ENCODE data around the gene ADAM19.

ADAM19 gene

DNA sequence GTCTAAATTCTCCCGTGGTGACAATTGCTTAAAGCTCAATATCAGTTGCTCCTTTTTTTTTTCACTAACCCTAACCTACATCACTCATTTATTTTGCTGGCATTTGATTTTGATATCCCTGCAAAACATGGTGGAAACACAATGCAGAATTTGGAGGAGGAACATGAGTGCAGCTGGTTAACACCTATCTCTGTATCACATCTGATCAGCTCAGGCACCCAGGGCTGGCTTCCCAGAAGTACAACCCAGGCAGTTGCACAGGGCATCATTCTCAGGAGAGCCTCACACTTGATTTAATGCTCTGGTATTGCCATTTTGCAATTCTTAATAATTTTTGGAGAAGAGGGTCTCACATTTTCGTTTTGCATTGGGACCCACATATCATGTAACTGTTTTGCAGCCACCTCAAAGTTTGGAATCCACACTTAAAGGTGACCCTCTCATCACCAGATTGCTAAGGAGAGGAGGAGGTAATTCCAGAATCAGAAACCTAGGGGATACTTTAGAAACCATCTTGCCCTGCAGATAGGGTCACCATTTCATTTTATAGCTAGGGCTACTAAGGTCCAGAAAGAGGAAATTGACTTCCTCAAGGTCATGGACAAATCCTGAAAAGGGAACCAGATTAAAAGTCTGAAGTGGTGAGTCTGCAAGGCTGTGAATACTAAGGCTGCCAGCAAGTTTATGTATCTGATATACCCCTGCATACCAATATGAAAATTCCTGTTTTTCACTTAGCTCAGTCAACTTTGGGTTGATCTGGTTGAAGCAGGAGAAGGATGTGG is 19.3 kb upstream of the ADAM19 start:
- DNase-seq (ENCODE audit: low read depth) = no peak

DNA sequence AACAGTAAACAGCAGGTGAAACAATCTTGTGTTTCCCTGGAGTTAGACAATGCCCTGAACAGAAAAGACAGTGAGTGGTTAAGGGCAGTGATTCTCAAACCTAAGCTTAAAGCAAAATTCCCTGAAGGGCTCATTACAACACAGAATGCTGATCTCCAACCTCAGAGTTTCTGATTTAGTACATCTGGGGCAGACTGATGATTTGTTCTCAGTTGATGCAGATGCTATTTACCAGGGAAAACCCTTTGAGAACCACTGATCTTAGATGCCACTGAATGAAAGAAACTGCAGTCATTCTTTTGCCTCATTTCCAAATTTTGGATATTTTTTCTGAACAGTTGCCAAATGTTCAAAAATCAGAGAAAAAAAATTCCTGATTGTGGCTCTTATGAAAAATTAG is 18.7 kb upstream of the ADAM19 start:
- no peak for DNase-seq (ENCODE audit: low read depth)

DNA sequence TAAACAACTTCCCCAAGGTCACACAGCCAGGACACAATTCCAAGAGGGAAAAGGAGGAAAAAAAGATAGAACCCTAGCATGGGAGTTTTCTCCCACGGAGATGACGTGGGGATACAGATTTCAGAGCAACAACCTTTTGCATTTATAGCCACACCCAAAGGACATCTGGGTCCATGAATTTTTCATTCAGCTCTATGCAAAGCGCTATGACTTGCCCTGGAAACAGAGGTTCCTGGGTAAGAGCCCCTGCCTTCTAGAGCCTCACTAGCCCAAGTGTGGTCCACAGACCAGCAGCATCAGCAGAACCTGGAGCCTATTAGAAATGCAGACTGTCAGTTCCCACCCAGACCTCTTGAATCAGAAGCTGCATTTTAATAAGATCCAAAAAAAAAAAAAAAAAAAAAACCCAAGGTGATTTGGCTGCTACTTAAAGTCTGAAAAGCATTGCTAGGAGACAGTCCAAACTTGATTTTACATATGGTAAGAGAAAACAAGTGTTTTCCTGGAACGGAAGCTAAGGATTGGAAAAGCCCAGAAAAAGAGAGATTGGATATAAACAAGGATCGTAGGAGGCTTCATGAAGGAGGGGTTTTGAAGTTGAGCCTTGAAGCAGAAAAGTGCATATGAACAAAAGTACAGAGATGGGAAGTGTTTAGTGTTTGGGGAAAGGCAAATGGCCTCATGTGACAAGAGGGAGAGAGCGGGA is 17.6 kb upstream of the ADAM19 start:
- no peak for DNase-seq (ENCODE audit: low read depth)

DNA sequence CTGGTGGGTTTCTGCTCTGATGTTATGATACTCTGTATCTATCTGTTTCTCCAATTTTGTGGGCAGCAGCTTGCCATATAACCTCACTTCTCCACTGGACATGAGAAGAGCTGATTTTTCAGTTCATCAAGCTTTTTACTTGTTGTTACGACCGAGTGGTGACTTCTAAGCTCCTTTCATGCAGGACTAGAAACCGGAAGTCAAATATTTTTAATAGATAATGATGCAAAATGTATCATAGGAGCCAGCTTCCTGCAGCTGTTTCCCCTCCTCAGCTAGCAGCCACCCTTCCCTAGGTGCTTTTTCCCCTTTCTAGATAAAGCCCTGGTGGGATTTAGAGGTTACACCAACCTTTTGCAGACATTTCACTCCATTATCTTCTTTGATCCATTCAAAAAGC is 17.0 kb upstream of the ADAM19 start:
- no peak for DNase-seq (ENCODE audit: low read depth)

DNA sequence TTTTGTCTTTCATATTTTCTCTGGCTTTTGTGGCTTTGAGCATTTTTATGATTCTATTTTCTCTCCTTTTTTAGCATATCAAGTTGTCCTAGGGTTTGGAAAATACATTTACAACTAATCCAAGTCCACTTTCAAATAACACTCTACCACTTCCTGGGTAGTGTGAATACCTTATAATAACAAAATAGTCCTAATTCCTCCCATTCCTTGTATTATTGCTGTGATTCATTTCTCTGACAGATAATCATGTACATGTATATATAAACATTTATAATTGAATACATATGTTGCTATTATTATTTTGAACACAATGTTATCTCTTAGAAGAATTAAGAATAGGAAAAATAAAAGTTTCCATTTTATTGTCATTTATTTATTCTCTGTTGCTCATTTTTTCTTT is 14.9 kb upstream of the ADAM19 start:
- DNase-seq (ENCODE audit: low read depth) = no peak

DNA sequence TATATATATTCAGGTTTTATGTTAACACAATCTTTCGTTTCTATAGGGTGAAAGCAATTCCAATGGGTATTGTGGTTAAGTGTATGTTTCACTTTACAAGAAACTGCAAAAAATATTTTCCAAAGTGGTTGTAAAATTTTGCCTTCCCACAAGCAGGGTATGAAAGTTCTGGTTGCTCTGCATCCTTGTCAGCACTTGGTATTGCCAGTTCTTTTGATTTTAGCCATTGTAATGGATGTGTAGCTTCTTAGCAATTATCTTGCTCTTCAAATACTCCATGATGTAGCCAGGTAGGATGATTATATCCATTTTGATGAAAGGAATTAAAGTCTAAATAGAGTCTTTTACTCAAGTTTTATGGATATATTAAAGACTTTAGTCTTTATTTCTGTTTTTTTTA is 9.1 kb upstream of the ADAM19 start:
- DNase-seq (ENCODE audit: low read depth) = no peak

DNA sequence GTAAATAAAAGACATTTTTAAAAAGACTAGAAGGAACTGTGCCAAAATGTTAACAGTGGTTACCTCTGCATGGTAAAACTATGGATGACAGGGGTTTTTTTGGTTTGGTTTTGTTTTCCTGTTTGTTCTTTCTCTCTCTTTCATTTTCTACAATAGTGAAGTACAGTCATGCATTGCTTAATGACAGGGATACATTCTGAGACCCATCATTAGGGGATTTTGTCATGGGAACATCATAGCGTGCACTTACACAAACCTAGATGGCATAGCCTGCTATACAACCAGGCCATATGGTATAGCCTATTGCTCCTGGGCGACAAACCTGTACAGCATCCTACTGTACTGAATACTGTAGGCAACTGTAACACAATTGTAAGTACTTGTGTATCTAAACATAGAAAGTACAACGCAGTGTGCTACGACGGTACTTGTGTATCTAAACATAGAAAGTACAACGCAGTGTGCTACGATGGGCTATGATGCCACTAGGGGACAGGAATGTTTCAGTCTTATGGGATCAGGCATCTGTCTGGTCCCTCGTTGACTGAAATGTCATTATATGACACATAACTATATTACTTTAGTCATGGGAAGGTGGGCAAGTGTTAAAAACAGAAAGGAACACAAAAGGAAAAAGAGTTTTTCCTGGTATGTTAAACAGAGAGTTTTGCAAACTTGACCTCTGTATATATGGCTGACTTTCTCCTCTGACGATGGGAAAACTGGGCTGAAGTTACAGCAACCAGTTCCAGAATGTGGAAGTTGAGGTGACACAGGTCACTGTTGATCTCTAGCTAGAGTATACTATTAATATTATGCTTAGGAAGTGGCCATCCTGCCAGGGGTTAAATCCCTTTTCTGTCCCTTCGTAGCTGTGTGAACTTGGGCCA is 7.4 kb upstream of the ADAM19 start:
- no peak for DNase-seq (ENCODE audit: low read depth)

DNA sequence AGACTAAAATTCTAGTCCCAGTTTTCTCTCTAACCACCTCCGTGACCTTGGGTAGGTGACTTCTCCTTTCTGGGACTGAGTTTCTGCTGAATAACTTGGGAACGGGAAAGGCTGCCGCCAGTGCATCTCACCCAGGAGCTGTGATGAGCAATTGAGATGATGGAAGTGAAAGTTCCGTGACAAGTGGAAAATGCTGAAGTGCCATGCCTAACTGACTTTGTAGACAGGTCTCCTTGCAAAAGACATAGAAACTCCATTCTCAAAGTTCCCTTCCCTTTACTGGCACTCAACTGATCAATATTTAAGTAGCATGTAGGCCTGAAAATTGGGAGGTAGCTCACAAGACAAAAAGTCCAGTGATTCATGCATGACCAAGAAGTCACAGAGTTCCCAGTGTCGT is 6.3 kb upstream of the ADAM19 start:
- no peak for DNase-seq (ENCODE audit: low read depth)

DNA sequence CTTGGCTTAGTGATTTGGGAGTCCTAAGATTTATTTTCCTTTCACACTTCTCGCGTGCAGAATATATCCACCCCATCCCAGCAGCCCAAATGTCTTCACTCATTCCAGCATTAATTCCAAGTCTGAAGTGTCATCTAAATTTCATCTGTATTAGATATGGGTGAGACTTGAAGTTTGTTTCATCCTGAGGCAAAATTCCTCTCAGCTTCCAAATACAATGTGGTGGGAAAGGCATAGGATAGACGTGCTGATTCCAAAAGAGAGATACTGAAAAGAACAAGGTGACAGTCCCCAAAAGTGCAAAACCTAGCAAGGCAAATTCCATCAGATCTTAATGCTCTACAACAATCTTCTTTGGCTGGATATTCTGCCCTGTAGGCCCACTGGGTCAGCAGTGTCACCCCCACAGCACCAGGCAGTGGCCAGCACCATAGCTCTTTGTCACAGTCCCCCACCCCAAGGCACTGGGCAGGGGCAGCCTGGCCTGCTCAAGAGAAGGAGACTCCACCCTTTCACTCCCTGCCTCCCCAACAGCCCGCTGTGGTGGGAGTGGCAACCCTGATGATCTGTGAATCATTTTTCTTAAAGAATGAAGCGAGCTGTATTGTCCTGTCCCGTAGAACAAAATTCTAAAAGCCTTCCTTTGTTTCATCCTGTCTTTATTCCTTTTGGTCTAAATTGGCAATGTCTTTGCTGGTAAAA is 2.7 kb upstream of the ADAM19 start:
- DNase-seq (ENCODE audit: low read depth) = no peak

DNA sequence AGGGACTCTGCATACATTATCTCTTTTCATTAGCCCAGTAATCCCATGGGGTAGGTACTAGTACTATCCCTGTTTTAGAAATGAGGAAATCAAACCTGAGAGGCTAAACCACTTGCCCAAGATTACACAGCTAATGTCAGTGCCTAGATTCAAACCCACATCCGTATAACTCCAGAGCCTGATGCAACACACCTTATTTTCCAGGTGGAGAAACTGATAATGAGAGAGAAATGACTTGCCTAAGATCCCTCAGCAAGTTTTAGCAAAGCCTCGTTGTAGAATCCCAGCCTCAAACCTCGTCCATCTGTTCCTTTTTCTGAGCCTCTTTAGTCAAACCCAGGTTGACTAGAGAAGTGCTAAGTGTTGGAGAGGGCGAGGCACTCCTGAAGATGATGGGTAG is 1.1 kb upstream of the ADAM19 start:
- no peak for DNase-seq (ENCODE audit: low read depth)

DNA sequence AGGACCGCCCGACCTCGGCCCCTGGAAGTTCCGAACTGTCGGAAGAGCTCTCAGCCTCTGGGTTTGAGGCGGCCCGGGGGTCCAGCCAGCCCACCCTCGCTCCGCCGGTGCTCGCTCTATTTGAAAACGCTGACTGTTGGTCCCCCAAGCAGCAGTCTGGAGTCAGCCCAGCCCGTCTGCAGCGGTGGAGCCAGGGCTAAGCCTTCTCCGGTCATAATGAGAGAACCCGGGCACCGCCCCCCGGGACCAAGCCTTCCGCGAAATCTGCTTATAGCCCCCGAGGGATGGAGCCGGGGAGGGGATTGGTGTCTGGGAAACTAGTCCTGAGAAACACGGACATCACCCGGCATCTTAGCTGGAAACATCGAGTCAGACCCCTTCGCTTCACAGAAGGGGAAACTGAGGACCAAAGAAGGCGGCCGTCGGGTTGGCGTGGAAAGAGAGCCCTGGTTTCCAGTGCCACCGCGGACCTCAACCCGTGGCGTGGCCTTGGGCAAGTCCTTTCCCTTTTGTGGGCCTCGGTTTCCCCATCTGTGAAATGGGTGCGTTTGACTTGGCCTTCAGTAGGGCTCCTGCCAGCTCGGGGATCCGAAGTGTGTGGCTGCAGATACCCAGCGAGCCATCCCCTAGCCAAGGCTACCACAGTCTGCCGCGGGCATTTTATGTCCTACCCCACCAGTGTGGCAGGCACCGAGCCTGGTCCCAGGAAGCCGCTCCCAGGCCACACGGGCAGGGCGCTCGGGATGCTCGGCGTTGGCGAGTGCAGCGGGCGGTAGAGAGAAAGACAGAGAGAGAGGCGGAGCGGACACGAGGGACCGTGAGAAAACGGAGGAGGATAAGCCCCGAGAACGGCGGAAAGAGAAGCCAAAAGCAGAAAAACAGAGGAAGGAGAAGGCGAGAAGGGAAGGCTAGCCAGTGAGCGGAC is 857 bp downstream of the ADAM19 start:
- DNase-seq (ENCODE audit: low read depth) = peak; percentile 9

DNA sequence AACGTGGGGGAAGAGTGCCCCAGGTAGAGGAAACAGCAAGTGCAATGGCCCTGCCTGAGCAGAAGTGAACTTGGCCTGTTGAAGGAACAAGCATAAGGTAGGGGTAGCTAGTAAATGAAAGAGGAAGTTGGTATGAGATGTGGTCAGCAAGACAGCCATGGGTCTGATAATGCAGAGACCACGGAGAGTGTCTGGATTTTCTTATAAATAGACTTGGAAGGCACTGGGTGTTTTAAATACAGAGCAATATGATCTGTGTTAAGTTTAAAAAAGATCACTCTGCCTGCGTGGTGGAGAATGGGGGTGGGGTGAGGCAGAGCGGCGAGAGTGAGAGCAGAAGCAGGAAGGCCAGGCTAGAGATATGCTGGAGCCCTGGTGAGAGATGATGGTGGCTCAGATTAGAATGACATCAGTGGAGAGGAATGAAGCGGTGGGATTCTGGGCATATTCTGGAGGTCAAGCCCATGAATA is 4.2 kb downstream of the ADAM19 start:
- peak; percentile 67 for DNase-seq (ENCODE audit: low read depth)

DNA sequence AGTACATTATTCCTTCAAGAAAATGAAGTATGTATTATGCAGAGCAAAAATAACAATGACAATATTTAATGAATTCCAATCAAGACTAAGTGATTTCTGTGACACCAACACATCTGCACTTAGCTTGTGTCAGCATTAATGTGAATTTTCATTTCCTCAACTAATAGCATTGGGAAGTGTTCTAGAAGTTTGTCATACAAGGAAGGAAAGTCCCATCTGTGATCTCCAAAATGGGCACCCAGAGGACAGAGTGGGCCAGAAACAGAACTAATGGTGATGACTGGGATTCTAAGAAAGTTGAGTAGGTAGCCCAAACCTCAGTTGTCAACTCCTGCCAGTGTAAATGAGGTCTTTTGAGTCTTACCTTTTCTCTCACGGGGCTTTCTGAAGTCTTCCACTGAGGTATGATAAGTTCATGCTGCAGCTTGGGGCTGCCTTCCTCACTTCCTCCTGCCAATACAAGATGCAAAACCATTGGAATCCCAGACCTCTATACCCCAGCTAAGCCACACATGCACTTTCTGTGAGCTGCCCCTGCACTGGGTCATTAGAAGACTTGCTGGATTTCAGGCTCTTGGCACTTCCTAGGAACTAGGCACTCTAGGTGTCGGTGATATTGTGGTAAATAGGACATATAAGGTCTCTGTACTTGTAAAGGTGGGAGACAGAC is 4.9 kb downstream of the ADAM19 start:
- DNase-seq (ENCODE audit: low read depth) = no peak

DNA sequence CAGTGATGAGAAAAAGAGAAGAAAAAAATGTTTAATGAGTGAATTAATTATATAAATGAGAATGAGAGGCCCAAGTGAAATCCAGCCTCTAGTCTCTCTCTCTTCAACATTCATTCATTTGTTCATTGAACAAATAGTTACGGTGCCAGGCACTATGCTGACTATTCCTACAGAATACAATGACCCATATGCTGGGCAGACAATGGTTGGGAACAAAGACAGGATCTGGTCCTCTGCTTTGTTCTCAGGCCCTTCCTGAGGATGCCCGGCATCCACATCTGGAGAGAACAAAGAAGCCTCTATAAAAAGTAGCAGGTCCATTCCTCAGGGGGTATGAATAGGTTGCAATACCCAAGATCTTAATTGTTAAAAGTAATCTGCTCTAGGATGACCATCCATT is 6.9 kb downstream of the ADAM19 start:
- no peak for DNase-seq (ENCODE audit: low read depth)

DNA sequence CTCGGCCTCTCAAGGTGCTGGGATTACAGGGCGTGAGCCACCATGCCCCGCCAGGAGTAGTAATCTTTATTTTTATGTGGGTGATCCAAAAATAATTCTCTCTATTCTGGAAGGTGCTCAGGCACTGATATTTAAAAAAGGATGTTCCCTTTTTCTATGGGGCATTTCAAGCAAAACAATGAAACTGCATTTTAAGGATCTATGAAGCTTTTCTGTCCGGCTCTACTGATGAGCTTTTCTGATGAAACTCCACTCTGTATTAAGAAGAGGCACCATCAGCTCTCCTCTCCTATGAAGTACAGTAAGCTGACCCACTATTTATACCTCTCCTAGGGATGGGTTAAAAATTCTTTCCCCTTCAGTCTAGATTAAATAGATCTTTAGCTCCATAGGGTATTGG is 7.4 kb downstream of the ADAM19 start:
- no peak for DNase-seq (ENCODE audit: low read depth)

DNA sequence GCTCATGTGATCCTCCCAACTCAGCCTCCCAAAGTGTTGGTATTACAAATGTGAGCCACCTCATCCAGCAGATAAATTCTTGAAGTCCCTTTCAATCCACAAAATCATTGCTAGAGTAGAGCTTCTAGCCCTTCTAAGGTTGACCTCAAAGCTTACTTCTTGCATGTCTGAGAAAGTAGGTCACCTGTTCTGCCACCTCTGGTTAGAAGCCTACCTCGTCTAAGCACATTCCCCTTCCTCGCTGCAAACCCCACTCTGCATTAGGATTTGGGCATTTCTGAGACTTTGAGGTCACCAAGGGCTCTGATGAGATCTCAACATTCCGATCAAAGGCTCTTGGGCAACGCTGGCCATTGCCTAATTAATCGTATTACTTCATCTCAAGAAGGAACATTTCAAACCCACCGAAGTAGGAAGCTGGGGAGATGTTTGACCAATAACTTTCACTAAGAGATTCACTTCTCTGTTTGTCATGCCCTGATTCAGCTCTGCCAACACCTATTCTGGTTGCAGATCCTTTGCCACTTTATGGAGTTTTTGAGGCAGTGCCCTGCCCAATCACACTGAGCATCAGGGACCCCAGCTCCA is 8.6 kb downstream of the ADAM19 start:
- DNase-seq (ENCODE audit: low read depth) = no peak

DNA sequence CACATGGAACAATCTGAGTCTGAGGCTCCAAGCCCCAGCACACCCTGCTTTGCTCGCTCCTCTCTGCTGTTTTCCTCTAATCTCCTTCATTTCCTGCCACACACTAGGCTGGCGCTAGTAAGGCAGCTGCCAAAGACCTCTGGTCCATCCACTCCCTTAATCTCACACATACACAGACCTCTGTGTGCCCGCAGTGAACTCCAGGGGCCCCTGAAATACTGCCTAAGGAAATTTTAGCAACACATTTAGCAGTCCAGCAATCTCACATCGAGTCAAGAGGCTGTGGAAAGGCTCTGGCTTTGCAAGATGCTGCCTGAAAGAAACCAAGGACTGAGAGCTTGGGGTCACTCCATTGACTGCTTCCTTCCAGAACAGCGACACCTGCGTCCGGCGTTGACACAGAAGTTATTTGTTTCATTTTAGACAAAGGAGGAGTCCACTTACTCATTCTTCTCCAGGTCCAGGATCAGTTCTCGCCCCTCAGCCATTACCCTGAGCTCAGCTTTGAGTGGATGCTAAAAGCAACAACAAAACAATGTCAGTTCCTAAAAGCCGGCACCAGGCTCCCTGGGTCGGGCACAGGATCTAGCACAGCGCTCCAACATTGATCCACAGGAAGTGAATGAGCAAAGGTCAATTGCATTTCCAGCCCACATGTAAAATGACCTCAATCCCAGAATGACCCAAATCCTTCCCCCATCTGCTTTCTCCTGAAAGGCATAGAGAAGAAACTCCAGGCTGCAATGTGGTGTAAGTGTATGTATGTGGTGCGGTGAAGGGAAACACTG is 11.5 kb downstream of the ADAM19 start:
- no peak for DNase-seq (ENCODE audit: low read depth)

DNA sequence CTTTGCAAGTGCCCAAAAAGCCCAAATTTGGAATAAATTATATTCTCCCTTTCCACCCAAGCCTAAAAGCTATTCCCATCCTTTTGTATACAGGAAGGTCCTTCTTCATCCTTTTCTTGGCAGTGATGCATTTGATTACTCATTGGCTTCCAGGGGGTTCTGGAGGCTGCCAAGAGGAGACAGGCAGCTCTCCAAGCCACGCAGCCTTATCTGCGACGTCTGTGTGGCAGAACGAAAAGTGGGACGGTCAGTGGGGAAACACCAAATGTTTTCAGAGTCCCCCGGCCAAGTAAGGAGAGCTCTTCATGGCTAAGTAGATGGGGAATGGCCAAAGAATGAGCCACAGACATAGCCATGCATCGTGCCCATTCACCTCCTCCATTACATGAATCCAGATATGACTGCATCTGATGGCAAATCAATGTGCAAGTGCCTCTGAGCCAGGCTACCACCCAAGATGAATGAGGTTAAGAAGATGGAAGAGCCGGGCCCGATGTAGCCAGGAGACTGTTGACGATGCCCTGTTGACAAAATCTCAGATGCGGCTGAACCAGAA is 12.1 kb downstream of the ADAM19 start:
- peak; percentile 26 for DNase-seq (ENCODE audit: low read depth)

DNA sequence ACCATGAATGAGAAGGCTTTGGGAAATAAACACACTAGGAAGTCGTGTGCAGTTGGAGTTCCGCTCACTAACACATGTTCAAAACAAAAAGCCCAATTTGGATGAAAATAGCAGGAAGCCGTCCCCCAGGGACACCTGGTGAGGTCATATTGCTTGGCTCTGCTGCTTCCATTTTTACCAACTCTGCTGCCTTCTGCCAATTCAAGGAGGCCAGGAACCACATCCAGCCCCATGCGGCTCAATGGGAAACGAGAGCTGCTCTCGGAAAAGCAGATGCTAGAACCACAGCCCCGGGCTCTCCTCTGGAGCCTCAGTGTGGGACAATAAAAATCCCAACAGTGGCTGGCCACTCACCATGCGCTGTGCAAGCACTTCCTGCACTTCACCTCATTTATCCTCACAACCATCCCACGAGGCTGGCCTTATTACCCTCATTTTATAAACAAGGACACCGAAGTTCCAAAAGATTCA is 13.4 kb downstream of the ADAM19 start:
- no peak for DNase-seq (ENCODE audit: low read depth)

All from HS-27A (cell line).